KMS-11 (cell line): Measurements from ENCODE around the gene CHMP6.

Experiments
- H2AFZ ChIP-seq: fragments of 200-600 bp; sonication (generic); 2 replicates; pipeline ENCODE4 v1.6.1; 2016; ENCODE audit warnings: antibody characterized with exemption, mixed run types, low read depth
- H3K27ac ChIP-seq: fragments of 200-600 bp; sonication (generic); 2 replicates; pipeline ENCODE4 v1.6.1; 2016; ENCODE audit warnings: mild to moderate bottlenecking, mixed run types
- H3K27me3 ChIP-seq: fragments of 200-600 bp; sonication (generic); 2 replicates; pipeline ENCODE4 v1.6.1; 2017; ENCODE audit warnings: mild to moderate bottlenecking, low read depth, mixed run types, moderate library complexity; ENCODE audit not compliant: insufficient read depth
- H3K36me3 ChIP-seq: fragments of 200-600 bp; sonication (generic); 2 replicates; pipeline ENCODE4 v1.6.1; 2017; ENCODE audit warnings: mild to moderate bottlenecking, mixed run types; ENCODE audit not compliant: insufficient read depth
- H3K4me1 ChIP-seq: fragments of 200-600 bp; sonication (generic); 2 replicates; pipeline ENCODE4 v1.6.1; 2016; ENCODE audit warnings: mild to moderate bottlenecking, low read depth, mixed run types; ENCODE audit not compliant: poor library complexity, severe bottlenecking
- H3K4me2 ChIP-seq: fragments of 200-600 bp; sonication (generic); 2 replicates; pipeline ENCODE4 v1.7.0; 2016; ENCODE audit warnings: mild to moderate bottlenecking, mixed run types
- H3K4me3 ChIP-seq: fragments of 200-600 bp; sonication (generic); IDR thresholded peaks from 2 replicates; pipeline ENCODE4 v1.6.1; 2017; ENCODE audit warnings: low read depth, low read length, mixed read lengths; ENCODE audit not compliant: insufficient read depth
- H3K79me2 ChIP-seq: fragments of 200-600 bp; sonication (generic); 2 replicates; pipeline ENCODE4 v1.6.1; 2016; ENCODE audit warnings: low read depth, mixed run types; ENCODE audit not compliant: insufficient read depth
- H3K9ac ChIP-seq: fragments of 200-600 bp; sonication (generic); 2 replicates; pipeline ENCODE4 v1.6.1; 2016; ENCODE audit warnings: mild to moderate bottlenecking, mixed run types
- H4K20me1 ChIP-seq: fragments of 200-600 bp; sonication (generic); 2 replicates; pipeline ENCODE4 v1.6.1; 2016; ENCODE audit warnings: mild to moderate bottlenecking, mixed run types; ENCODE audit not compliant: insufficient read depth
- TF ChIP-seq, protein P1 (sequence below): fragments of 200-600 bp; sonication (generic); conservative IDR thresholded peaks from 2 replicates; pipeline ENCODE4 v1.6.1; 2017; ENCODE audit warnings: low read depth, mild to moderate bottlenecking, antibody characterized with exemption, low read length, moderate library complexity, mixed read lengths

CHMP6 gene

DNA sequence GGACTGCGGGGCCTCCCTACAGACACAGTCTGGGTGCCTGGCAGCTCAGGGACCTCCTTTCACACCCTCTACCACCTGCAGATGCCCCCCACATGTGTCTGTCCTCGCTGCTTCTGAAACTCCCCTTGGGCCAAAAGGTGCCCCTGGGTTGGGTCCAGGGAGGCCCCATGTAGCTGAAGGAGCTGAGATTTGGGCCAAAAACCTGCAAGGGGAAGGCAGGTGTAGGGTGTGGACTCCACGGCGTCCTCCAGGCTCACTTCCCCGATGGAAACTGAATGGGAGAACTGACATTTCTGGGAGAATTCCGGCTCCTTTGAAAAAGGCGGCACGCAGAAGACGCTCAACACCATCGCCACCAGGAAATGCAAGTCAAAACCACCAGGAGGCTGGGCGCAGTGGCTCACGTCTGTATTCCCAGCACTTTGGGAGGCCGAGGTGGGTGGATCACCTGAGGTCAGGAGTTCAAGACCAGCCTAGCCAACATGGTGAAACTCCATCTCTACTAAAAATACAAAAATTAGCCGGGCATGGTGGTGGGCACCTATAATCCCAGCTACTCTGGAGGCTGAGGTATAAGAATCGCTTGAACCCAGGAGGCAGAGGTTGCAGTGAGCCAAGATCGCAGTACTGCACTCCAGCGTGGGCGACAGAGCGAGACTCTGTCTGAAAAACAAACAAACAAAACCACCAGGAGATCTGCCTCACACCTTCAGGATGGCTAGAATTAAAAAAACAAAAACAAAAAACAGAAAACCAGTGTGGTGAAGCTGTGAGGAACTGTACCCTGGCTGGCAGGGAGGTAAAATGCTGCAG lies 30.1 kb downstream of the CHMP6 start:
- Histone ChIP-seq H3K79me2 (no peaks in the 10 kb centered on the region), H3K27ac (no peak overlapping the region), H3K36me3 (no peaks in the 10 kb centered on the region), H3K27me3 (peaks cover 89% of the 10 kb centered on the region), H3K4me3 (no peak overlapping the region), H3K4me1 (no peaks in the 10 kb centered on the region), H3K4me2 (no peak overlapping the region), H2AFZ (no peak overlapping the region), H4K20me1 (no peaks in the 10 kb centered on the region), H3K9ac (no peak overlapping the region)
- TF ChIP-seq, protein P1, sequence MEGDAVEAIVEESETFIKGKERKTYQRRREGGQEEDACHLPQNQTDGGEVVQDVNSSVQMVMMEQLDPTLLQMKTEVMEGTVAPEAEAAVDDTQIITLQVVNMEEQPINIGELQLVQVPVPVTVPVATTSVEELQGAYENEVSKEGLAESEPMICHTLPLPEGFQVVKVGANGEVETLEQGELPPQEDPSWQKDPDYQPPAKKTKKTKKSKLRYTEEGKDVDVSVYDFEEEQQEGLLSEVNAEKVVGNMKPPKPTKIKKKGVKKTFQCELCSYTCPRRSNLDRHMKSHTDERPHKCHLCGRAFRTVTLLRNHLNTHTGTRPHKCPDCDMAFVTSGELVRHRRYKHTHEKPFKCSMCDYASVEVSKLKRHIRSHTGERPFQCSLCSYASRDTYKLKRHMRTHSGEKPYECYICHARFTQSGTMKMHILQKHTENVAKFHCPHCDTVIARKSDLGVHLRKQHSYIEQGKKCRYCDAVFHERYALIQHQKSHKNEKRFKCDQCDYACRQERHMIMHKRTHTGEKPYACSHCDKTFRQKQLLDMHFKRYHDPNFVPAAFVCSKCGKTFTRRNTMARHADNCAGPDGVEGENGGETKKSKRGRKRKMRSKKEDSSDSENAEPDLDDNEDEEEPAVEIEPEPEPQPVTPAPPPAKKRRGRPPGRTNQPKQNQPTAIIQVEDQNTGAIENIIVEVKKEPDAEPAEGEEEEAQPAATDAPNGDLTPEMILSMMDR: no peak

DNA sequence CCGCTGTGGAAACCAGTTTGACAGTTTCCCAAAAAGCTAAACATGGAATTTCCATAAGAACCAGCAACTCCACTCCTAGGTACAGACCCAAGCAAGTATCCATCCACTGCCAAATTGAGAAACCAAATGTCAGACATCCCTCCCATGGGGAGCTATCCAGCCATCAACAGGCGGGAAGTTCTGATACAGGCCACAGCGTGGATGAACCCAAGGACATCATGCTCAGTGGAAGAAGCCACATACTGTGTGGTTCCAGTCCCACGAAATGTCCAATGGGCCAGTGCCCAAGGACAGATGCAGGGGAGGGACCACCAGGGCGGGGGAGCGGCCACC lies 30.7 kb downstream of the CHMP6 start:
- no peak overlapping the region for H3K4me3 ChIP-seq
- peaks cover 89% of the 10 kb centered on the region for H3K27me3 ChIP-seq
- no peaks in the 10 kb centered on the region for H3K79me2 ChIP-seq
- H4K20me1 ChIP-seq: no peaks in the 10 kb centered on the region
- no peak overlapping the region for H3K27ac ChIP-seq
- H3K4me2 ChIP-seq: no peak overlapping the region
- TF ChIP-seq, protein P1: no peak
- H3K36me3 ChIP-seq: no peaks in the 10 kb centered on the region
- no peak overlapping the region for H2AFZ ChIP-seq
- no peaks in the 10 kb centered on the region for H3K4me1 ChIP-seq
- H3K9ac ChIP-seq: no peak overlapping the region

DNA sequence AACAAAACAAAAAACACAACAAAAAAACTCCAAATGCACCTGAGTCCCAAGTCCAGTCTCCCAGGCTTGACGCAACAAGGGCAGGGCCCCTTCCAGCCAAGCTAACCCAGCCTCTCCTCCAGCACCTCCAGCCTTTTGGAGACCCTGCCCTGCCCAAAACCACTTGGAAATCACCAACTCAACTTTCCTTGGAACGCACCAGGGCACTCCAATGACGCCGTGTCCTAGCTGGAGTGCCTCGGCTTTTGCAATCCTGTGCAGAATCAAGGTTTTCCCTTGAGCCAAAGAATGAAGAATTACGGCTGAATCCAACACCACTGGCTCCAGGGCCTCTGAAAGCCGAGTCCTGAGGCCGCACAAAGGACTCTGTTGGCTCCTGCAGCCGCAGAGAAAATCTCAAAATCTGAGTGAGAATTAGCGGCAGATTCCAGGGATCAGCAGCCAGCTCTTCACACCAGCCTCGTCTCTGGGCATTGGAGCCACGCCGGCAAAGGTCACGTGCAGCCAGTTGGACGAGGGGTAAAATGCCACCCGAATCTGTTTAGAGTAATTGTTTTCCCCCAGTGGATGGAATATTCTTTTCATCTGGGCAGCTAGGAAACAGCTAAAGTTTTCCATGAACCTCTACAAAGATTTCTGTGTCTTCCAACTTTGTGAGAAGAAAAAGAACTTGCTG lies 33.6 kb downstream of the CHMP6 start:
- TF ChIP-seq, protein P1: no peak
- peaks cover 89% of the 10 kb centered on the region for H3K27me3 ChIP-seq
- H4K20me1 ChIP-seq: no peaks in the 10 kb centered on the region

DNA sequence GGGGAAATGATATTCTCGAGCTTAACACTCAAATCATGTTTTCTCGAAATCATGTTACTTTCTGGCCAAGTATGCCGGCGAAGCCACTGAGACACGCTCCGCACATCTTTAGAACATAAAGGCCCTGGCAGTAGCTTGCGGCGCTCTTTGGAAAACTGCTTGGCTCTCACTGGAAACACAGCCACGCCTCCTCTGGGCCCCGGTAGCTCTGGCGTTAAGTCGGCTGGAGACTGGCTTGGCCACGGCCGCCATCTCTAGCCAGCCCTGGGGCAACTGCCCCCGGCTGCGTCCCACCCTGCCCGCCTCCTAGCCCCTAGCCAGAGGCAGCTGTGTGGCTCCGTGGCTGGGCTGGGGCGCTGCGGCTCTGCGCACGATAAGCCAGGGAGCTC lies 34.1 kb downstream of the CHMP6 start:
- H4K20me1 ChIP-seq: no peaks in the 10 kb centered on the region
- no peaks in the 10 kb centered on the region for H3K79me2 ChIP-seq
- TF ChIP-seq, protein P1: no peak
- H3K36me3 ChIP-seq: no peaks in the 10 kb centered on the region
- H3K4me3 ChIP-seq: no peak overlapping the region
- H3K4me1 ChIP-seq: no peaks in the 10 kb centered on the region
- H3K27ac ChIP-seq: no peak overlapping the region
- H2AFZ ChIP-seq: no peak overlapping the region
- H3K4me2 ChIP-seq: no peak overlapping the region
- H3K9ac ChIP-seq: no peak overlapping the region
- H3K27me3 ChIP-seq: peaks cover 89% of the 10 kb centered on the region

More for the DNA sequence above, 33.6 kb downstream of the CHMP6 start:
- H3K4me2 ChIP-seq: no peak overlapping the region
- H3K4me1 ChIP-seq: no peaks in the 10 kb centered on the region
- no peaks in the 10 kb centered on the region for H3K36me3 ChIP-seq
- no peak overlapping the region for H2AFZ ChIP-seq
- H3K4me3 ChIP-seq: no peak overlapping the region
- H3K79me2 ChIP-seq: no peaks in the 10 kb centered on the region
- no peak overlapping the region for H3K9ac ChIP-seq
- H3K27ac ChIP-seq: no peak overlapping the region
